GM19193 (cell line): ENCODE data around the gene BMPR2.
A peak's percentile ranks its signal among the peaks of the same experiment; 100 is the strongest.

Experiments used
- POLR2A ChIP-seq: IDR thresholded peaks from 4 replicates; pipeline ENCODE4 v1.6.1; 2011; ENCODE audit not compliant: insufficient read depth, insufficient read length; ENCODE audit errors: extremely low read depth

The BMPR2 gene

GRCh38 chr2:202375609-202376408, at the start of gene BMPR2:
Gene BMPR2 (plus strand): TSS chr2:202376327. CDS start chr2:202377475, 1,148 bp downstream.
- TF ChIP-seq POLR2A = peak; percentile 88

GRCh38 chr2:202327858-202328257, 48.3 kb upstream of the BMPR2 start:
- TF ChIP-seq POLR2A = no peak

GRCh38 chr2:202335791-202336467, 40.2 kb upstream of the BMPR2 start:
- TF ChIP-seq POLR2A = no peak

- no peak for TF ChIP-seq POLR2A
Measured at GRCh38 chr2:202337151-202337550, 39.0 kb upstream of the BMPR2 start.

- TF ChIP-seq POLR2A = no peak
Measured at GRCh38 chr2:202337706-202338346, 38.3 kb upstream of the BMPR2 start.

GRCh38 chr2:202339071-202339870, 36.9 kb upstream of the BMPR2 start:
- TF ChIP-seq POLR2A = no peak

- TF ChIP-seq POLR2A = no peak
Measured at GRCh38 chr2:202344178-202344577, 31.9 kb upstream of the BMPR2 start.

GRCh38 chr2:202346180-202346579, 29.9 kb upstream of the BMPR2 start:
- TF ChIP-seq POLR2A = no peak

- no peak for TF ChIP-seq POLR2A
Measured at GRCh38 chr2:202353430-202353829, 22.7 kb upstream of the BMPR2 start.

GRCh38 chr2:202355993-202356505, 20.1 kb upstream of the BMPR2 start:
- no peak for TF ChIP-seq POLR2A

GRCh38 chr2:202360646-202361045, 15.5 kb upstream of the BMPR2 start:
- TF ChIP-seq POLR2A = no peak

- TF ChIP-seq POLR2A = no peak
Measured at GRCh38 chr2:202361108-202361507, 15.0 kb upstream of the BMPR2 start.

- no peak for TF ChIP-seq POLR2A
Measured at GRCh38 chr2:202373490-202373889, 2.6 kb upstream of the BMPR2 start.

GRCh38 chr2:202375033-202375608, 1.0 kb upstream of the BMPR2 start:
- TF ChIP-seq POLR2A = no peak

- peak; percentile 9 for TF ChIP-seq POLR2A
Measured at GRCh38 chr2:202376460-202377206, 506 bp downstream of the BMPR2 start.
